K562 (cell line): Measurements from ENCODE around the gene OPA3. TPM values are rescaled to one million over a fixed set of nuclear protein-coding genes. Genes with fewer than 3 reads are reported as not detected.
A peak's percentile ranks its signal among the peaks of the same experiment; 100 is the strongest.

Experiments
- BCL6 ChIP-seq: fragments of 250-450 bp; sonication (Bioruptor Pico); IDR thresholded peaks from 2 replicates; pipeline ENCODE4 v1.4.0; 2020
- CBFA2T2 ChIP-seq: fragments of 450-650 bp; conservative IDR thresholded peaks from 2 replicates; pipeline ENCODE4 v1.6.1; 2017; ENCODE audit warnings: mild to moderate bottlenecking
- CREM ChIP-seq: IDR thresholded peaks from 2 replicates; pipeline ENCODE4 v1.6.1; 2014; ENCODE audit warnings: antibody characterized with exemption, low read depth
- FOXK1 ChIP-seq: sonication (generic); formaldehyde crosslinking; IDR thresholded peaks from 2 replicates; pipeline ENCODE4 v1.8.0; 2022; ENCODE audit warnings: missing genetic modification reagents, mild to moderate bottlenecking, borderline replicate concordance
- HNRNPH1 ChIP-seq: fragments of 200-400 bp; formaldehyde crosslinking; optimal IDR thresholded peaks from 2 replicates; pipeline ENCODE3; 2017; ENCODE audit warnings: low read depth, mild to moderate bottlenecking, low read length, moderate library complexity
- JUND ChIP-seq, 2 experiments: IDR thresholded peaks; 2 replicates in 1 of 2; 3 replicates in 1 of 2; pipeline ENCODE4 v1.6.1; 2011; ENCODE audit warnings: borderline replicate concordance in 2 of 2, low read depth in 2 of 2, low read length in 2 of 2, improper control_type of control experiment in 1 of 2, missing biosample characterization in 1 of 2, missing genetic modification characterization in 1 of 2, missing genetic modification reagents in 1 of 2
- KHSRP ChIP-seq: fragments of 450-650 bp; IDR thresholded peaks from 2 replicates; pipeline ENCODE4 v1.6.1; 2017
- MCM7 ChIP-seq, 2 experiments: fragments of 450-650 bp; IDR thresholded peaks; 2 replicates each; pipeline ENCODE4 v1.6.1; 2016 to 2018
- MYC ChIP-seq, 2 experiments: fragments of 250-450 bp in 1 of 2; sonication (Bioruptor Pico) in 1 of 2; IDR thresholded peaks; 2 replicates each; pipeline versions ENCODE4 v1.5.1 to v1.6.1; 2012 to 2021; ENCODE audit warnings: low read depth in 2 of 2, borderline replicate concordance in 1 of 2, improper control_type of control experiment in 1 of 2, low read length in 1 of 2, mild to moderate bottlenecking in 1 of 2, moderate library complexity in 1 of 2
- NONO ChIP-seq, 2 experiments: fragments of 200-400 bp in 1 of 2; fragments of 450-650 bp in 1 of 2; formaldehyde crosslinking in 1 of 2; IDR thresholded peaks; 2 replicates each; pipeline ENCODE4 v1.6.1; 2017; ENCODE audit warnings: low read depth in 2 of 2, mild to moderate bottlenecking in 2 of 2, moderate library complexity in 2 of 2, low read length in 1 of 2
- NR1H2 ChIP-seq: sonication (generic); formaldehyde crosslinking; IDR thresholded peaks from 2 replicates; pipeline ENCODE4 v1.4.0; 2020; ENCODE audit warnings: mild to moderate bottlenecking, missing genetic modification reagents
- RAD21 ChIP-seq, 2 experiments: fragments of 250-450 bp in 1 of 2; fragments of 450-650 bp in 1 of 2; sonication (Bioruptor Pico) in 1 of 2; formaldehyde crosslinking in 1 of 2; IDR thresholded peaks in 1 of 2; conservative IDR thresholded peaks in 1 of 2; 2 replicates each; pipeline versions ENCODE4 v1.4.0 to v1.8.0; 2020 to 2022; ENCODE audit warnings: mild to moderate bottlenecking in 2 of 2, moderate library complexity in 1 of 2
- RBBP5 ChIP-seq: fragments of 200-600 bp; sonication (generic); IDR thresholded peaks from 2 replicates; pipeline ENCODE4 v1.6.1; 2012; ENCODE audit warnings: borderline replicate concordance, mild to moderate bottlenecking, low read length, control low read depth, inconsistent platforms; ENCODE audit not compliant: insufficient read depth, poor library complexity, severe bottlenecking
- RBM25 ChIP-seq: fragments of 200-400 bp; formaldehyde crosslinking; IDR thresholded peaks from 2 replicates; pipeline ENCODE4 v1.6.1; 2018; ENCODE audit warnings: low read length, low read depth, moderate library complexity; ENCODE audit not compliant: severe bottlenecking
- RBM34 ChIP-seq: fragments of 200-400 bp; formaldehyde crosslinking; IDR thresholded peaks from 2 replicates; pipeline ENCODE4 v1.6.1; 2018; ENCODE audit warnings: low read length, borderline replicate concordance; ENCODE audit not compliant: insufficient read depth
- SAFB2 ChIP-seq: fragments of 200-400 bp; formaldehyde crosslinking; IDR thresholded peaks from 2 replicates; pipeline ENCODE4 v1.6.1; 2018; ENCODE audit warnings: borderline replicate concordance, low read length, low read depth, moderate library complexity; ENCODE audit not compliant: severe bottlenecking
- SMC3 ChIP-seq: conservative IDR thresholded peaks from 2 replicates; pipeline ENCODE4 v1.6.1; 2011; ENCODE audit warnings: low read depth, low read length, improper control_type of control experiment; ENCODE audit not compliant: insufficient read depth
- TEAD4 ChIP-seq, 2 experiments: sonication (generic) in 1 of 2; formaldehyde crosslinking in 1 of 2; IDR thresholded peaks; 2 replicates each; pipeline versions ENCODE4 v1.6.1 to v1.8.0; 2012 to 2022; ENCODE audit warnings: borderline replicate concordance in 1 of 2, inconsistent platforms in 1 of 2, low read length in 1 of 2, mild to moderate bottlenecking in 1 of 2, missing genetic modification reagents in 1 of 2
- ZNF445 ChIP-seq: fragments of 250-450 bp; sonication (Bioruptor Pico); IDR thresholded peaks from 2 replicates; pipeline ENCODE4 v1.4.0; 2020; ENCODE audit warnings: low read depth, mild to moderate bottlenecking, moderate library complexity
- ZNF507 ChIP-seq: conservative IDR thresholded peaks from 2 replicates; pipeline ENCODE4 v1.6.1; 2017; ENCODE audit warnings: missing genetic modification characterization, missing compliant biosample characterization
- ZNF77 ChIP-seq: fragments of 250-450 bp; sonication (Bioruptor Pico); IDR thresholded peaks from 2 replicates; pipeline ENCODE4 v1.5.0; 2020
- polyA plus RNA-seq, 8 experiments: library from polyadenylated mRNA; depleted of rRNA in 4 of 8; stranded (reverse) in 5 of 8; unstranded in 3 of 8; fragments of >200 nt; fragmentation: Nextera tagmentation in 2 of 8; fragmentation: Illumina TruSeq in 1 of 8; extraction: Ambion mirVana in 2 of 8; extraction: Trizol in 1 of 8; gene quantifications; 2 replicates each; pipeline versions ENCODE4 v1.2.1 to v1.2.3, GENCODE V29; 2011 to 2014; ENCODE audit warnings: inconsistent platforms in 1 of 8, missing spikeins in 1 of 8
- total RNA-seq, 7 experiments: library from RNA; depleted of rRNA in 6 of 7; stranded (reverse); fragments of >200 nt in 6 of 7; fragmentation: Illumina TruSeq in 2 of 7; extraction: Trizol in 2 of 7; gene quantifications; 2 replicates each; pipeline versions ENCODE4 v1.2.1 to v1.2.3, GENCODE V29; 2011 to 2021; ENCODE audit warnings: low replicate concordance in 1 of 7
- TF ChIP-seq, protein P1 (sequence below), 2 experiments: fragments of 200-800 bp in 1 of 2; sonication (Bioruptor generic) in 1 of 2; sonication (generic) in 1 of 2; formaldehyde crosslinking in 1 of 2; IDR thresholded peaks in 1 of 2; conservative IDR thresholded peaks in 1 of 2; 2 replicates each; pipeline versions ENCODE4 v1.5.0 to v1.6.1; 2016 to 2020; ENCODE audit warnings: missing compliant biosample characterization in 1 of 2, missing genetic modification characterization in 1 of 2, missing genetic modification reagents in 1 of 2
- TF ChIP-seq, protein P2 (sequence below): fragments of 450-650 bp; IDR thresholded peaks from 2 replicates; pipeline ENCODE4 v1.6.1; 2016; ENCODE audit warnings: missing biosample characterization, missing genetic modification characterization

OPA3 gene
- total and polyA plus RNA-seq, 9 of the 15 experiments (the other 6 are each of a cell fraction or from before 2014, with no cell fraction given), result 1.4 to 18.8 (median 9.0) TPM

DNA sequence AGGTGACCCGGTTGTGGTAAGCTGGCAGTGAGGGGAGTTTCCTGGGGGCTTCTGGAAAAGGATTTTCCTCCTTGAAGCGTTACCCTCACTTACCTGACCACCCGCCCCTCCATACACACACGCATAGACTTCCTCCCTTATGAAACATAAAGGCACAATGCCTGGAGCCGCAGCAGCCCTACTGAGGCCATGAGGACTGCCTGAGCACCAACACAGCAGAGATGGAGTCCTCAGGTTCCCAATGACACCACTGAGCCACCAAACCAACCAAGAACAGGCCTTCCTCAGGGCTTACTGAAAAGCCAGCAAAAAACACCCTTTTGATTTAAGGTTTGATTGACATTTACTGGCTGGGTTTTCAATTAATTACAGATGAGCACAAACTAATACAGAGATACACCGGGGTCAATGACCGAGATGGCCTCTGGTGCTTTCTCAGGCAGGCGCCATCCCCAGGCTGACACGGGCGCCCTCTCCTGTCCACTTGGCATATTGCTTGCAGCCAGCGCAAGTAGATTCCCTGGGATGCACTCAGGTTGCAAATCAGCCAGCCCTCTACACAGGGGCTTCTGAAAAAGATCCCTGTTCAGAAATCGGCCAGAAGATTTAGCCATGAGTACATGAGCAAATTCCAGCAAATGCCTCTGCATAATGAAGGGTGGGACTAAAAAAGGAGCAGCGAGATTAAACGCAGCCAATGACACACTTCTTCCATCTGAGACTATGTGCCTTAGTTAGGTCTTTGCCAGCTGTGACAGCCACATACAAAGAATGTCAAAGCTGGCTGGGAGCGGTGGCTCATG is 14.8 kb downstream of the OPA3 start (continued):
- TF ChIP-seq, protein P1, sequence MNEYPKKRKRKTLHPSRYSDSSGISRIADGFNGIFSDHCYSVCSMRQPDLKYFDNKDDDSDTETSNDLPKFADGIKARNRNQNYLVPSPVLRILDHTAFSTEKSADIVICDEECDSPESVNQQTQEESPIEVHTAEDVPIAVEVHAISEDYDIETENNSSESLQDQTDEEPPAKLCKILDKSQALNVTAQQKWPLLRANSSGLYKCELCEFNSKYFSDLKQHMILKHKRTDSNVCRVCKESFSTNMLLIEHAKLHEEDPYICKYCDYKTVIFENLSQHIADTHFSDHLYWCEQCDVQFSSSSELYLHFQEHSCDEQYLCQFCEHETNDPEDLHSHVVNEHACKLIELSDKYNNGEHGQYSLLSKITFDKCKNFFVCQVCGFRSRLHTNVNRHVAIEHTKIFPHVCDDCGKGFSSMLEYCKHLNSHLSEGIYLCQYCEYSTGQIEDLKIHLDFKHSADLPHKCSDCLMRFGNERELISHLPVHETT (CRISPR knock-in tag; conservative IDR thresholded peaks at IDR 0.05 in 1 of 2, IDR thresholded peaks at IDR 0.05 in 1 of 2), result no peak
- TF ChIP-seq FOXK1 (CRISPR knock-in tag) (peak; percentile 51; the same call in 1 of the 2 replicates), CBFA2T2 (no peak), NONO (IDR thresholded peaks at IDR 0.05; ENCODE audit: low read depth in 2 of 2, low read length in 1 of 2) (no peak), BCL6 (CRISPR knock-in tag) (no peak), TEAD4 (IDR thresholded peaks at IDR 0.05; ENCODE audit: low read length) (no peak), TEAD4 (CRISPR knock-in tag; IDR thresholded peaks at IDR 0.05; ENCODE audit: borderline replicate concordance) (no peak), SAFB2 (no peak), RBM34 (no peak), CREM (peak; percentile 23; the same call in 1 of the 2 replicates), MCM7 (IDR thresholded peaks at IDR 0.05) (no peak), JUND (IDR thresholded peaks at IDR 0.05; ENCODE audit: borderline replicate concordance, low read depth, low read length) (no peak), JUND (tag; IDR thresholded peaks at IDR 0.05; ENCODE audit: borderline replicate concordance, low read depth, low read length) (no peak), HNRNPH1 (no peak), ZNF507 (tag) (no peak), RAD21 (CRISPR knock-in tag; conservative IDR thresholded peaks at IDR 0.05 in 1 of 2, IDR thresholded peaks at IDR 0.05 in 1 of 2) (peak; percentile 32 to 66; a peak in 3 of 4 replicates), RBM25 (peak; percentile 27), NR1H2 (peak; percentile 90), SMC3 (peak; percentile 81), ZNF445 (CRISPR knock-in tag) (no peak), RBBP5 (no peak), ZNF77 (CRISPR knock-in tag) (no peak), KHSRP (no peak), MYC (IDR thresholded peaks at IDR 0.05; ENCODE audit: low read depth, low read length) (0 out of 2 replicates have a peak, but pooled peaks have one; percentile 20), MYC (CRISPR knock-in tag; IDR thresholded peaks at IDR 0.05; ENCODE audit: borderline replicate concordance, low read depth) (no peak)
- TF ChIP-seq, protein P2, sequence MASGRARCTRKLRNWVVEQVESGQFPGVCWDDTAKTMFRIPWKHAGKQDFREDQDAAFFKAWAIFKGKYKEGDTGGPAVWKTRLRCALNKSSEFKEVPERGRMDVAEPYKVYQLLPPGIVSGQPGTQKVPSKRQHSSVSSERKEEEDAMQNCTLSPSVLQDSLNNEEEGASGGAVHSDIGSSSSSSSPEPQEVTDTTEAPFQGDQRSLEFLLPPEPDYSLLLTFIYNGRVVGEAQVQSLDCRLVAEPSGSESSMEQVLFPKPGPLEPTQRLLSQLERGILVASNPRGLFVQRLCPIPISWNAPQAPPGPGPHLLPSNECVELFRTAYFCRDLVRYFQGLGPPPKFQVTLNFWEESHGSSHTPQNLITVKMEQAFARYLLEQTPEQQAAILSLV (tag), result no peak
